ENCODE results near the gene AASS.

AASS gene

GRCh38 chr7:122046402-122046801 is 97.6 kb downstream of the AASS start:
- Histone ChIP-seq H3K36me3 (ENCODE audit: control insufficient read depth, insufficient read depth, low read length) (peaks cover 95% of the 10 kb centered on the region), H3K9ac (ENCODE audit: low read depth, low read length) (no peak overlapping the region), H3K9me3 (ENCODE audit: control insufficient read depth, insufficient read depth, low read length) (no peaks in the 10 kb centered on the region), H3K27ac (ENCODE audit: low read depth, low read length) (no peak overlapping the region), H3K4me3 (ENCODE audit: low read depth, low read length) (no peak overlapping the region), H3K4me1 (ENCODE audit: control insufficient read depth, insufficient read depth, low read length) (no peaks in the 10 kb centered on the region), H3K27me3 (ENCODE audit: control insufficient read depth, insufficient read depth, low read length) (no peaks in the 10 kb centered on the region)

- no peak overlapping the region for H3K4me3 ChIP-seq (ENCODE audit: low read depth, low read length)
- no peak overlapping the region for H3K9ac ChIP-seq (ENCODE audit: low read depth, low read length)
- H3K4me1 ChIP-seq (ENCODE audit: control insufficient read depth, insufficient read depth, low read length), result no peaks in the 10 kb centered on the region
- H3K36me3 ChIP-seq (ENCODE audit: control insufficient read depth, insufficient read depth, low read length), result peaks cover 97% of the 10 kb centered on the region
- H3K27me3 ChIP-seq (ENCODE audit: control insufficient read depth, insufficient read depth, low read length), result no peaks in the 10 kb centered on the region
- H3K27ac ChIP-seq (ENCODE audit: low read depth, low read length), result no peak overlapping the region
- no peaks in the 10 kb centered on the region for H3K9me3 ChIP-seq (ENCODE audit: control insufficient read depth, insufficient read depth, low read length)
Measured at GRCh38 chr7:122040147-122040546, 103.9 kb downstream of the AASS start.

- Histone ChIP-seq H3K36me3 (ENCODE audit: control insufficient read depth, insufficient read depth, low read length) (peaks cover 97% of the 10 kb centered on the region), H3K27me3 (ENCODE audit: control insufficient read depth, insufficient read depth, low read length) (no peaks in the 10 kb centered on the region), H3K9ac (ENCODE audit: low read depth, low read length) (no peak overlapping the region), H3K4me1 (ENCODE audit: control insufficient read depth, insufficient read depth, low read length) (no peaks in the 10 kb centered on the region), H3K27ac (ENCODE audit: low read depth, low read length) (no peak overlapping the region), H3K4me3 (ENCODE audit: low read depth, low read length) (no peak overlapping the region), H3K9me3 (ENCODE audit: control insufficient read depth, insufficient read depth, low read length) (no peaks in the 10 kb centered on the region)
Measured at GRCh38 chr7:122038904-122039303, 105.1 kb downstream of the AASS start.

- peaks cover 97% of the 10 kb centered on the region for H3K36me3 ChIP-seq (ENCODE audit: control insufficient read depth, insufficient read depth, low read length)
- H3K27me3 ChIP-seq (ENCODE audit: control insufficient read depth, insufficient read depth, low read length), result no peaks in the 10 kb centered on the region
- no peak overlapping the region for H3K27ac ChIP-seq (ENCODE audit: low read depth, low read length)
Measured at GRCh38 chr7:122038134-122038533, 105.9 kb downstream of the AASS start.

GRCh38 chr7:122035876-122036275 is 108.2 kb downstream of the AASS start:
- H3K4me3 ChIP-seq (ENCODE audit: low read depth, low read length), result no peak overlapping the region
- H3K27ac ChIP-seq (ENCODE audit: low read depth, low read length), result no peak overlapping the region
- H3K9ac ChIP-seq (ENCODE audit: low read depth, low read length), result no peak overlapping the region
- H3K36me3 ChIP-seq (ENCODE audit: control insufficient read depth, insufficient read depth, low read length), result peaks cover 96% of the 10 kb centered on the region
- no peaks in the 10 kb centered on the region for H3K4me1 ChIP-seq (ENCODE audit: control insufficient read depth, insufficient read depth, low read length)
- no peaks in the 10 kb centered on the region for H3K27me3 ChIP-seq (ENCODE audit: control insufficient read depth, insufficient read depth, low read length)
- H3K9me3 ChIP-seq (ENCODE audit: control insufficient read depth, insufficient read depth, low read length), result no peaks in the 10 kb centered on the region

More at GRCh38 chr7:122038134-122038533, 105.9 kb downstream of the AASS start:
- Histone ChIP-seq H3K4me3 (ENCODE audit: low read depth, low read length) (no peak overlapping the region), H3K9me3 (ENCODE audit: control insufficient read depth, insufficient read depth, low read length) (no peaks in the 10 kb centered on the region), H3K9ac (ENCODE audit: low read depth, low read length) (no peak overlapping the region), H3K4me1 (ENCODE audit: control insufficient read depth, insufficient read depth, low read length) (no peaks in the 10 kb centered on the region)

- no peaks in the 10 kb centered on the region for H3K27me3 ChIP-seq (ENCODE audit: control insufficient read depth, insufficient read depth, low read length)
Measured at GRCh38 chr7:122033641-122034040, 110.4 kb downstream of the AASS start.

GRCh38 chr7:122027058-122027457 is 117.0 kb downstream of the AASS start:
- no peak overlapping the region for H3K9ac ChIP-seq (ENCODE audit: low read depth, low read length)
- H3K4me1 ChIP-seq (ENCODE audit: control insufficient read depth, insufficient read depth, low read length), result no peaks in the 10 kb centered on the region
- no peak overlapping the region for H3K27ac ChIP-seq (ENCODE audit: low read depth, low read length)
- H3K27me3 ChIP-seq (ENCODE audit: control insufficient read depth, insufficient read depth, low read length), result no peaks in the 10 kb centered on the region
- H3K4me3 ChIP-seq (ENCODE audit: low read depth, low read length), result no peak overlapping the region
- H3K36me3 ChIP-seq (ENCODE audit: control insufficient read depth, insufficient read depth, low read length), result peaks cover 31% of the 10 kb centered on the region
- no peaks in the 10 kb centered on the region for H3K9me3 ChIP-seq (ENCODE audit: control insufficient read depth, insufficient read depth, low read length)

More at GRCh38 chr7:122033641-122034040, 110.4 kb downstream of the AASS start:
- H3K4me3 ChIP-seq (ENCODE audit: low read depth, low read length), result no peak overlapping the region
- H3K4me1 ChIP-seq (ENCODE audit: control insufficient read depth, insufficient read depth, low read length), result no peaks in the 10 kb centered on the region
- H3K9me3 ChIP-seq (ENCODE audit: control insufficient read depth, insufficient read depth, low read length), result no peaks in the 10 kb centered on the region
- peaks cover 77% of the 10 kb centered on the region for H3K36me3 ChIP-seq (ENCODE audit: control insufficient read depth, insufficient read depth, low read length)
- H3K27ac ChIP-seq (ENCODE audit: low read depth, low read length), result no peak overlapping the region
- no peak overlapping the region for H3K9ac ChIP-seq (ENCODE audit: low read depth, low read length)

Measured in HUES48 (cell line).